NOMO-1 (cell line): ENCODE measurements around the gene FRMD8.
A peak's percentile ranks its signal among the peaks of the same experiment; 100 is the strongest.

Source experiments
- DNase-seq, 2 experiments: peaks; one replicate each; lab custom pipeline; 2025; ENCODE audit not compliant: unreplicated experiment in 2 of 2; lab: John Stamatoyannopoulos, UW

Gene FRMD8

GRCh38 chr11:65375012-65375411, 11.4 kb upstream of the FRMD8 start:
- no peak for DNase-seq

- DNase-seq: no peak
These were observed 10.2 kb upstream of the FRMD8 start for GRCh38 chr11:65376138-65376713.

- DNase-seq: no peak
These were observed 9.4 kb upstream of the FRMD8 start for GRCh38 chr11:65377036-65377435.

- no peak for DNase-seq
These were observed 8.7 kb upstream of the FRMD8 start for GRCh38 chr11:65377777-65378176.

GRCh38 chr11:65378208-65378927, 8.1 kb upstream of the FRMD8 start:
- DNase-seq: peak; percentile 87 to 90

- no peak for DNase-seq
These were observed 7.4 kb upstream of the FRMD8 start for GRCh38 chr11:65378928-65379638.

- no peak for DNase-seq
These were observed 6.6 kb upstream of the FRMD8 start for GRCh38 chr11:65379698-65380459.

- DNase-seq: no peak
These were observed 5.8 kb upstream of the FRMD8 start for GRCh38 chr11:65380460-65381119.

GRCh38 chr11:65381716-65382032, 4.8 kb upstream of the FRMD8 start:
- peak; percentile 26 to 47 for DNase-seq

GRCh38 chr11:65382033-65382803, 4.2 kb upstream of the FRMD8 start, which contains the start of gene SLC25A45:
TSS of gene SLC25A45 (minus strand) at chr11:65382646. CDS start at chr11:65381951, 695 bp downstream.
- peak; percentile 87 to 90 for DNase-seq

GRCh38 chr11:65382804-65383368, 3.6 kb upstream of the FRMD8 start:
- DNase-seq: no peak

- DNase-seq: no peak
These were observed 2.7 kb upstream of the FRMD8 start for GRCh38 chr11:65383778-65384177.

GRCh38 chr11:65384301-65384889, 2.0 kb upstream of the FRMD8 start:
- no peak for DNase-seq

GRCh38 chr11:65388731-65389130, 2.3 kb downstream of the FRMD8 start:
- no peak for DNase-seq

GRCh38 chr11:65389294-65389980, 3.0 kb downstream of the FRMD8 start:
- no peak for DNase-seq

GRCh38 chr11:65390099-65390941, 3.9 kb downstream of the FRMD8 start:
- DNase-seq: no peak

- no peak for DNase-seq
These were observed 4.6 kb downstream of the FRMD8 start for GRCh38 chr11:65390996-65391395.
